Fibroblast of pulmonary artery (primary cell): ENCODE results near the gene KCNT2.

Source experiments
- DNase-seq: peaks from one replicate; pipeline ENCODE4 v3.0.0-alpha.2; 2010; ENCODE audit warnings: low read depth
- H3K4me3 ChIP-seq: replicated peaks from 2 replicates; pipeline ENCODE4 v1.5.1; 2011; ENCODE audit warnings: low read depth, mild to moderate bottlenecking, control low read depth, low read length, moderate library complexity
- CTCF ChIP-seq: IDR thresholded peaks from 2 replicates; pipeline ENCODE4 v1.5.1; 2011; ENCODE audit warnings: mild to moderate bottlenecking, control low read depth, low read length, inconsistent platforms; ENCODE audit errors: missing control alignments

The KCNT2 gene

GRCh38 chr1:196501760-196502428 is 106.3 kb downstream of the KCNT2 start:
- no peak for TF ChIP-seq CTCF
- no peak overlapping the region for H3K4me3 ChIP-seq
- DNase-seq, result no peak

- DNase-seq, result no peak
- H3K4me3 ChIP-seq, result no peak overlapping the region
- TF ChIP-seq CTCF, result no peak
Observed at GRCh38 chr1:196497817-196498216, 110.4 kb downstream of the KCNT2 start.

GRCh38 chr1:196494766-196495165 is 113.5 kb downstream of the KCNT2 start:
- H3K4me3 ChIP-seq, result no peak overlapping the region
- TF ChIP-seq CTCF, result no peak
- DNase-seq, result no peak

- DNase-seq, result no peak
- no peak overlapping the region for H3K4me3 ChIP-seq
- TF ChIP-seq CTCF, result no peak
Observed at GRCh38 chr1:196493881-196494280, 114.4 kb downstream of the KCNT2 start.

GRCh38 chr1:196488579-196488978 is 119.7 kb downstream of the KCNT2 start:
- TF ChIP-seq CTCF, result no peak
- no peak overlapping the region for H3K4me3 ChIP-seq
- no peak for DNase-seq

- peak; percentile 7 for DNase-seq
- no peak overlapping the region for H3K4me3 ChIP-seq
- TF ChIP-seq CTCF, result no peak
Observed at GRCh38 chr1:196486346-196486745, 121.9 kb downstream of the KCNT2 start.

- DNase-seq, result no peak
- no peak overlapping the region for H3K4me3 ChIP-seq
- no peak for TF ChIP-seq CTCF
Observed at GRCh38 chr1:196481616-196482015, 126.6 kb downstream of the KCNT2 start.
